ENCODE results near the gene CA14.

Gene CA14

DNA sequence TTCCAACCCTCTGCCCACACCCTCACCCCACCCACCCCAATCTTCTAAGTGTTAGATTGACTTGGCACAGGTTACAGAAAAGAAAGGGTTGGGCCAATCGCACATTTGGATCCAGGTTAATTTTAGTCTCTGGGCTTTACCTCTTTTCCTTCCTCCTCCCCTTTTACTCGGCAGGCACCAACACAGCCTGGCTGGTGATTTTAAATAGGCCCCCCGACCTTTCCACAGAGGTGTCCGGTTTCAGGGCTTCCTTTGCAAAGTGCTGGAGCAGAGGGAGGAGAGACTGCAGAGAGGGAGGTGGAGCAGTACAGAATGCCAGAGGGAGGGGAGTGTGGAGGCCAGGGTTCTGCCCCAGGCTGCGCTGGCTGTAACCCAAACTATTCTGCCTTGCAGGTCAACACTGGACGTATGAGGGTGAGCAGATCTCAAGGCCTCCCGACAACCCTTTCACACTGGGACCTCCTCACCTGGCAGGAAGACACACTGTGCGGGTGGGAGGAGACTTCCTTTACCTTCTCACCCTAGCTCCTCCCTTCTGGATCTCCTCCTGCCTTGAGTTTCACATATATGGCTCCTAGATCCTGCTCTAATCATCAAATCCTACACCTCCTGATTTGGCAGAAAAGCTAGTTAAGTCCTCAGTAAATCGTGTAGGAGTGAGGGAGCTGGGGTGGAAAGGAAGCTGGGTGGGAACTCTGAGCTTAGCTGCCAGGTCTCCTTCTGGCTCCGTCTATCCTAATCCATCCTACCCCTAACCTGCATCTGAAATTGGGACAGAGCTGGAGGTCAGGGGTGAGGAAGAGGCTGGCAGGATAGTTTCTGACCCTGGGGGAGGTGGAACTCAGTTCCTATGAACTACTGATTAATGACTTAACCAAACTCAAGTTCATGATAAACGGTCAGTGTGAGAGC lies 2.4 kb downstream of the CA14 start:
- TF ChIP-seq CTCF (IDR thresholded peaks at IDR 0.05; ENCODE audit: insufficient read depth, low read length, poor library complexity, severe bottlenecking): no peak
- Histone ChIP-seq H3K36me3 (ENCODE audit: control insufficient read depth, insufficient read depth, low read length) (peaks cover 2% of the 10 kb centered on the region; the same call in 1 of the 2 replicates), H3K4me3 (replicated peaks; ENCODE audit: low read depth, low read length) (no peak overlapping the region), H3K27me3 (replicated peaks; ENCODE audit: control insufficient read depth, insufficient read depth, low read length) (no peaks in the 10 kb centered on the region)
- no peak for DNase-seq (ENCODE audit: extremely low read depth, insufficient read length)

DNA sequence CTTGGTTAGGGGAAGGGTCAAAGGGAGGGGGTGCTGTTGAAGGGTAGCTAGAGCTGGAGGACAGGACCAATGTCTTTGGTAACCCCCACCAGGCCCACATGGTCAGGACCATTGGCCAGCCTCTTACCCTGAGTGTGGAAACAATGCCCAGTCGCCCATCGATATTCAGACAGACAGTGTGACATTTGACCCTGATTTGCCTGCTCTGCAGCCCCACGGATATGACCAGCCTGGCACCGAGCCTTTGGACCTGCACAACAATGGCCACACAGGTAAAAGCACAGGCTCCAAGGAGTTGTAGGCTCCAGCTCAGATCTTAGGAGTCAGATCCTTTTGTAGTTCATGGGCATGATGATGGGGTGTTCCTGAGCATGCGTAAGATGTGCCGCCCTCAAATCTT lies 3.8 kb downstream of the CA14 start:
- TF ChIP-seq CTCF (IDR thresholded peaks at IDR 0.05; ENCODE audit: insufficient read depth, low read length, poor library complexity, severe bottlenecking): no peak
- DNase-seq (ENCODE audit: extremely low read depth, insufficient read length): no peak
- Histone ChIP-seq H3K4me3 (replicated peaks; ENCODE audit: low read depth, low read length) (no peak overlapping the region), H3K36me3 (ENCODE audit: control insufficient read depth, insufficient read depth, low read length) (peaks cover 10% of the 10 kb centered on the region), H3K27me3 (replicated peaks; ENCODE audit: control insufficient read depth, insufficient read depth, low read length) (no peaks in the 10 kb centered on the region)

- peaks cover 13% of the 10 kb centered on the region for H3K36me3 ChIP-seq (ENCODE audit: control insufficient read depth, insufficient read depth, low read length)
- TF ChIP-seq CTCF (IDR thresholded peaks at IDR 0.05; ENCODE audit: insufficient read depth, low read length, poor library complexity, severe bottlenecking): no peak
- no peak for DNase-seq (ENCODE audit: extremely low read depth, insufficient read length)
- no peak overlapping the region for H3K4me3 ChIP-seq (replicated peaks; ENCODE audit: low read depth, low read length)
- no peaks in the 10 kb centered on the region for H3K27me3 ChIP-seq (replicated peaks; ENCODE audit: control insufficient read depth, insufficient read depth, low read length)
Observed at GRCh38 chr1:150262388-150263320, 5.1 kb downstream of the CA14 start.

GRCh38 chr1:150263549-150263948 lies 6.0 kb downstream of the CA14 start:
- peaks cover 13% of the 10 kb centered on the region for H3K36me3 ChIP-seq (ENCODE audit: control insufficient read depth, insufficient read depth, low read length)
- TF ChIP-seq CTCF (IDR thresholded peaks at IDR 0.05; ENCODE audit: insufficient read depth, low read length, poor library complexity, severe bottlenecking): no peak
- H3K4me3 ChIP-seq (replicated peaks; ENCODE audit: low read depth, low read length): no peak overlapping the region
- no peak for DNase-seq (ENCODE audit: extremely low read depth, insufficient read length)
- no peaks in the 10 kb centered on the region for H3K27me3 ChIP-seq (replicated peaks; ENCODE audit: control insufficient read depth, insufficient read depth, low read length)

- H3K4me3 ChIP-seq (replicated peaks; ENCODE audit: low read depth, low read length): peak overlapping the region; percentile 82
- DNase-seq (ENCODE audit: extremely low read depth, insufficient read length): no peak
- TF ChIP-seq CTCF (IDR thresholded peaks at IDR 0.05; ENCODE audit: insufficient read depth, low read length, poor library complexity, severe bottlenecking): no peak
- no peaks in the 10 kb centered on the region for H3K27me3 ChIP-seq (replicated peaks; ENCODE audit: control insufficient read depth, insufficient read depth, low read length)
- H3K36me3 ChIP-seq (ENCODE audit: control insufficient read depth, insufficient read depth, low read length): peaks cover 13% of the 10 kb centered on the region
Observed at GRCh38 chr1:150267896-150268295, 10.3 kb downstream of the CA14 start.
